Stimulated activated CD8-positive, alpha-beta memory T cell treated with anti-CD3 and anti-CD28 coated beads, Interleukin-4, amount 100 ng/mL, for 48 hours (primary cell): ENCODE measurements around the gene ARHGAP8.
"Not testable (repeated sequence)": the region's sequence is repeated elsewhere in the genome, so short reads cannot be mapped to it uniquely, and the experiment has no call there.

Experiments
- DNase-seq: peaks from one replicate; pipeline ENCODE4 v3.0.0-alpha.2; 2020

ARHGAP8 gene

DNA sequence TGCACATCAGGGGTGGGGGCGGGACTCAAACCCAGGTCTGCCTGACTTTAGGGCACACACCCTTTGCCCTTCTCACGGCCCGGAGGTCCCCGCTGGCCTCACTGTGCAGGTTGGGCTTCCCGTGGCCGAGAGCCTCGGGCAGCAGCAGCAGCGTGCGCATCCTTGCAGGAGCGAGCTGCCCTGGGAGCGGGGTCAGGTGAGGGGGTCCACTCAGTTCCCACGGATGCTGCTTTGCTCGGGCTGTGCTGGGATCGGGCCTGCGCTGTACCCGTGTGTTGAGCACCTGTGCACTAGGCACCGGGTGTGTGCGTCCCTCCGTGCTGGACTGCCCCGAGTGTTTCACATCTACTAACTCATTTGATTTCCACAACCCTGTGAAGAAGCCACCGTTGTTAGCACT is 25.2 kb upstream of the ARHGAP8 start:
- no peak for DNase-seq

- no peak for DNase-seq
These were observed 24.7 kb upstream of the ARHGAP8 start for GRCh38 chr22:44727709-44728108.

GRCh38 chr22:44728761-44729324 is 23.5 kb upstream of the ARHGAP8 start:
- no peak for DNase-seq

GRCh38 chr22:44729391-44730021 is 22.9 kb upstream of the ARHGAP8 start:
- DNase-seq: no peak

GRCh38 chr22:44730022-44730393 is 22.4 kb upstream of the ARHGAP8 start:
- DNase-seq: no peak

GRCh38 chr22:44730490-44731356 is 21.7 kb upstream of the ARHGAP8 start:
- no peak for DNase-seq

DNA sequence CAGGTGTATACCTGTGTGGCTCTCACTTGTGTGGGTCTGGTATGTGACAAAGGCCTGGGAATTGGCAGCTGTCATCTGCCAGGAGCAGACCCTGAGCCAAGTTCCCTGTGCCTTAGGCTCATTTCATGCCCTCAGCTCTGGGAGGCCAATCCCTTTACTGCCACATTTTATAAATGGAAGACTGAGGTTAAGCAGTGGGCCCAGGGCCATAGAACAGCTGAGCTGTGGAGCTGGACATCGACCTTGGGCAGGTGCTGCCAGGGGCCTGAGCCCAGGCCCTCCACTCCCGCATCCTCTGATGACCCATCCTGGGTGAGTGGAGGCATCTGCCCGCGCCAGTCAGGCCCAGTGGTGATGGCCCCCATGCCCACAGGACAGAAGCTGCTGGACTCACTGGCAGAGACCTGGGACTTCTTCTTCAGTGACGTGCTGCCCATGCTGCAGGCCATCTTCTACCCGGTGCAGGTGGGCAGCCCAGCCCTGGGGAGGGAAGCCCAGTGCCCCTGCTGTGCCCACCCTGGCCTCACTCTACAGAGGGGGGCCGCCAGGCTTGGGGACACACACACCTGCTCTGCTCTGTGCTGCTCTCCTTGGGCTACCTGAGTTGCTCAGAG is 20.9 kb upstream of the ARHGAP8 start:
- DNase-seq: no peak

GRCh38 chr22:44732017-44732561 is 20.3 kb upstream of the ARHGAP8 start:
- no peak for DNase-seq

DNA sequence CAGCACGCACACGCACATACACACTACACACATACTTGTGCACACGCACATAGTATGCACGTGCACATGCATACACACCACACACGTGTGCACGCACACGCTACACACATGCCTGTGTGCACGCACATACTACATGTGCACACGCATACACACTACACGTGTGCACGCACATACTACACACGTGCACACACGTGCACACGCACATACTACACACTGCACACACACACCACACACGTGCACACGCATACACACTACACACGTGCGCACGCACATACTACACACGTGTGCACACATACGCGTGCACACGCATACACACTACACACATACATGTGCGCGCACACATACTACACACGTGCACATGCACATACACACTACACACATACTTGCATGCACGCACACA is 19.7 kb upstream of the ARHGAP8 start:
- DNase-seq: no peak

DNA sequence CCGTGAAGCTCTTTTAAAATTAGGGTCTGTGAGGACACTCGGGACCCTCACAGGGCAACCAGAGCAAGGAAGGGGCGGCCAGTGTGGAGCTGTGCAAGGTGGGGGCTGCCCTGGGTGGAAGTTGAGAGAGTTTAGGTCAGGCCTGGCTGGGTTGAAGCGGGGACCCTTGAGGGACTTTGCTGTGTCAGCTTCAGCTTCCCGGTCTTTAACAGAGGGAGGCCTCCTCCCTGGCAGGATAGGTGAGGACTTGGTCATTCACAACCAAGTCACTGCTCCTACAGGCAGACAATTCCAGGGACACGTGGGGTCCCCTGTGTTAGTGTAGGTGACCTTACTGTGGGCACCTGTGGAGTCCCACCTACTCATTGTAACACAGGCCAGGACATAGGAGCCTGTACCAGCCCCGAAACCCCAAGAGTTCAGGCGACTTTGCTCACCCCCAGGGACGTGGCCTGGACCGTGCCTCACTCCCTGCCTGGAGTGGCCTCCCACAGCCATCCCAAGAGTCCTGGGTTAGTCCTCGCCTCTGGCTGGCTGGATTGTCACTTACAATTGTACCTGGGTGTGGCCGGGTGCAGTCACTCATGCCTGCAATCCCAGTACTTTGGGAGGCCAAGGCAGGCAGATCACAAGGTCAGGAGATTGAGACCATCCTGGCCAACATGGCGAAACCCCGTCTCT is 18.8 kb upstream of the ARHGAP8 start:
- no peak for DNase-seq

- no peak for DNase-seq
These were observed 18.1 kb upstream of the ARHGAP8 start for GRCh38 chr22:44734278-44734677.

GRCh38 chr22:44734801-44735517 is 17.4 kb upstream of the ARHGAP8 start:
- DNase-seq: no peak

- DNase-seq: peak; percentile 97
These were observed 16.6 kb upstream of the ARHGAP8 start for GRCh38 chr22:44735518-44736428.

DNA sequence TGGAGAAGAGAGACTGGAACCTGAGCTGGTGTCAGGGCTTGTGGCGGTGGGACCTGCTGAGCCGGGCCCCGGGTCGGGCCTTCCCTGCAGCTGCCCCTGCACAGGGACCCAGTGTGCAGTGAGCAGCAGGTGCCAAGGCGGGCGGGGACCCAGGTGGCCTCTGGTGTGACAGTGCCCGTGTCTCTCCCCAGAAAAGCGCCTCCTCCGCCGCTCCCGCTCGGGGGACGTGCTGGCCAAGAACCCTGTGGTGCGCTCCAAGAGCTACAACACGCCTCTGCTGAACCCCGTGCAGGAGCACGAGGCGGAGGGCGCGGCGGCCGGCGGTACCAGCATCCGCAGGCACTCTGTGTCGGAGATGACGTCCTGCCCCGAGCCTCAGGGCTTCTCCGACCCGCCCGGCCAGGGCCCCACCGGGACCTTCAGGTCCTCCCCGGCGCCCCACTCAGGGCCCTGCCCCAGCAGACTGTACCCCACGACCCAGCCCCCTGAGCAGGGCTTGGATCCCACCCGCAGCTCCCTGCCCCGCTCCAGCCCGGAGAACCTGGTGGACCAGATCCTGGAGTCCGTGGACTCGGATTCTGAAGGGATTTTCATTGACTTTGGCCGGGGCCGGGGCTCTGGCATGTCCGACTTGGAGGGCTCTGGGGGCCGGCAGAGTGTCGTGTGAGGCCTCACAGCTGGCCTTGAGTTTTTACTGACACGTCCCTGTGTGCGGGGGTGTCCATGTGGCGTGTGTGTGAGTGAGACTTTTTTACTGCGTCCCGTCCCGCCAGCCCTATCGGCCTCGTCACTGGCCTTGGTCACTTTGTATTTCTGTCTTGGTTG is 15.6 kb upstream of the ARHGAP8 start:
- DNase-seq: no peak

- no peak for DNase-seq
These were observed 14.7 kb upstream of the ARHGAP8 start for GRCh38 chr22:44737406-44738346.

GRCh38 chr22:44738347-44738715 is 14.0 kb upstream of the ARHGAP8 start:
- DNase-seq: no peak

DNA sequence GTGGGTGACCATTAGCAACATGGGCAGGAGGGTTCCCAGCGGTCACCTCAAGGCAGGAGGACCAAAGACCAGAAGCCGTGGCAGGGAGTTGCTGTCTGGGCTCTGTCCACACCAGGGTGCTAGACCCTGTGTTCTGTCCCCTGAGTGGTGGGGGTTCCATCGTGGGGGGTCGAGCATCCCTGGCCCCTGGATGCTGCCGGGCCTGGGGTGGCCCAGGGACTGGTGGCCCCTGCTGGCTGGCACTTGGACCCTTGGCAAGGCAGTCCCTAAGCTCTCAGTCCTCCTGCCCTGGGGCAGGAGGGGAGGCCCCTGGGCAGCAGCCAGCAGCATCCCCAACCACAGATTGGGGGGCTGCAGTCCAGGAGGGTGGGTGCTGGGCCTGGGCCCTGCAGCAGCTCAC is 13.4 kb upstream of the ARHGAP8 start:
- no peak for DNase-seq

DNA sequence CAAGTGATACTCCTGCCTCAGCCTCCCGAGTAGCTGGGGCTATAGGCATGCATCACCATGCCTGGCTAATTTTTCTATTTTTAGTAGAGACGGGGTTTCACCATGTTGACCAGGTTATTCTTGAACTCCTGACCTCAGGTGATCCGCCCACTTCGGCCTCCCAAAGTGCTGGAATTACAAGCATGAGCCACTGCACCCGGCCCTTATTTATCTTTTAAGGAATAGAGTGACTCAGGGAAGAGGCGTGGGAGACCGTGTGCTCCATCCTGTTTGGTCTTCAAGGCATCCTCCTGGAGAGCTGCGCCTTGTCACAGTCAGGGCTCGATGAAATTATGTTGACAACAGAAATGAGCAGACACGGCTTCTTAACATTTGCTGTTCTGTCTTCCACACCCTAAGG is 12.7 kb upstream of the ARHGAP8 start:
- not testable (repeated sequence) for DNase-seq

GRCh38 chr22:44740307-44740706 is 12.1 kb upstream of the ARHGAP8 start:
- no peak for DNase-seq
